GM18502 (cell line): ENCODE measurements around the gene PDXDC1.
"Not testable (repeated sequence)": the region's sequence is repeated elsewhere in the genome, so short reads cannot be mapped to it uniquely, and the experiment has no call there.

Experiments
- ATAC-seq: cut with Tn5 transposase; IDR thresholded peaks from one replicate; pipeline ENCODE4 v1.9.1; 2021; ENCODE audit warnings: mild to moderate bottlenecking; ENCODE audit not compliant: unreplicated experiment, poor library complexity

The PDXDC1 gene

DNA sequence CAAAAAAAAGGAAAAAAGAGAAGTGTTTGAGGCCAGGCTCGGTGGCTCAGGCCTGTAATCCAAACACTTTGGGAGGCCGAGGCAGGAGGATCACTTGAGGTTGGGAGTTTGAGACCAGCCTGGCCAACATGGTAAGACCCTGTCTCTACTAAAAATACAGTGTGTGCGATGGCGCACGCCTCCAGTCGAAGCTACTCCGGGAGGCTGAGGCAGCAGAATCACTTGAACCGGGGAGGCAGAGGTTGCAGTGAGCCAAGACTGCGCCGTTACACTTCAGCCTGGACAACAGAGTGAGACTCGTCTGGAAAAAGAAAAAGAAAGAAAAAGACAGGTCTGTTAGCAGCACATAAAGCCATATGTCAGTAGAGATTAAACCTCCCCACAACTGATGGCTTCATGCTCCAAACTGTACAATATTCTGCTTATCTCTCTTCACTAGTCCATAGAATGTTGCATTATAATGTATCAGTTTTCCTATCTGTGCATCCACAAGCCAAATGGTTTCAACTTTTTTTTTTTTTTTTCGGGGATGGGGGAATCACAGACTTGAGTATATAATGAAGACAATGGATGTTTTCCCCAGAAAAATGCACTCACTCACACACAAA, 3.1 kb upstream of the PDXDC1 start:
- ATAC-seq, result not testable (repeated sequence)

DNA sequence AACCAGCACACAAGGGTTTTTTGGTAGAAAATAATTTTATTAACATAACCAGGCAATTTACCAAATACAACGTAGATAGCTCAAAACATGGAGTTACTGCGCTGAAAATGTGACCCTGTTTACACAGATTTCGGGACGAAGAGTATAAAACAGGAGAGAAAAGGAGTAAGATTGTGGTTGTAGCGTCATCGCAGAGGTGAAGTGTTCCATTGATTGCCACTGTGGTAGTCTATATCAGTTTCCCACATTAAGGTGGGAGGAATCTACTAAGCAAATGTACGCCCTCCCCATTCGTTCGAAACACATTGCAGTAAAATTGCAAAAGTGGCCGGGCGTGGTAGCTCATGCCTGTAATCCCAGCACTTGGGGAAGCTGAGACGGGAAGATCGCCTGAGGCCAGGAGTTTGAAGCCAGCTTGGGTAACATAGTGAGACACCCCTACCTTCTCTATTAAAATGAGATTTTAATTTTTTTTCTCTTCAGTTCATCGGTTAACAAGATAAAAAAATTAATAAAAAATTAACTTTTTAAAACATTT, 972 bp upstream of the PDXDC1 start:
- ATAC-seq, result not testable (repeated sequence)

DNA sequence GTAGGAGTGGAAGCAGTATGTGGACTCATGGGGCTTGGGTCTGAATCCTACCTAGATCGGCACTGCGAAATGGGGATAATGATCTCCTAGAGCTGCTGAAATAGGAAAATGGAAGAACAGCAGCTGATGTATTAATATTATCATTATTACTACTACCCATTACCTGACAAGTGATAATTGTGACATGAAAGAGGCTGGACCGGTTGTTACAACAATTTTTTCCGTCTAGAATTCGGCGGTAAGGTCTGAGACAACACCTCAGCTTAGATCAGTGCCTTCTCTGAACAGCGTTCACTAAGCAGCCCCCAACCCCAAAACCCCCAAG, 533 bp upstream of the PDXDC1 start:
- peak; percentile 1 for ATAC-seq

DNA sequence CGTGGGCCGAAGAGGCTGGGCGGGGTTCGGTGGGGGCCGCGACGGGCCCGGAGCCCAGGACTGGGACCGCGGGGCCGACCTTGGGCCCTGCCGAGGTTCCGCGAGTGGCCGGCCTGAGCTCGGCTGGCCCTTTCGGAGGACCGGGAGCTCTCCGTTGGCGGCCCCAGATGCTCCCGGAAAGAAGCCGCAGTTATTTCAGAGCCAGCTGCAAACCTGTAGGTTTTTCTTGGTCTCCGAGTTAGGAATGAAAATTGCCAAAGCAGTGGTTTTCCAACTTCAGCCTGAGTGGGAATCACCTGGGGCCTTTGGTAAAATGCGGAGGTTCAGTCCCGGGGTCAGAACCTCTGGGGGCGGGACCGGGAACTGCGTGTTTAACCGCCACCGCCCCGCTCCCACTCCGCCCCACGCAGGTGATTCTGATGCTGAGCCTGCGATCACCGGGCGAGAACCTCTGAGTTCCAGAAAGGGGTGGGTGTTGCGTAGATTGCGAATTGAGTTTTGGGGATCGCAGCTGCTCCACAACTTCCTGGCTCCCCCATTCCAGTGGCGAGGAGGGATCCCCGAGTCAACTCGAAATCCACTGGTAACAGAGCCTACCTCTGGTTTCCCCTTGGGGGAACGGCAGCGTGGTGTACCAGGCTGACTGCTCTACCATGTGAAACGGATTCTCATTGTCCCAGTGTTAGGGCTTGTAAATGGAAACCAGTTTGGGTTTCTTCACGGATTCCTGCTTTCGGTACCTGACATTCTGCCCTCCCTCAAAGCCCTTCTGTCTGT, 780 bp downstream of the PDXDC1 start:
- peak; percentile 22 for ATAC-seq

DNA sequence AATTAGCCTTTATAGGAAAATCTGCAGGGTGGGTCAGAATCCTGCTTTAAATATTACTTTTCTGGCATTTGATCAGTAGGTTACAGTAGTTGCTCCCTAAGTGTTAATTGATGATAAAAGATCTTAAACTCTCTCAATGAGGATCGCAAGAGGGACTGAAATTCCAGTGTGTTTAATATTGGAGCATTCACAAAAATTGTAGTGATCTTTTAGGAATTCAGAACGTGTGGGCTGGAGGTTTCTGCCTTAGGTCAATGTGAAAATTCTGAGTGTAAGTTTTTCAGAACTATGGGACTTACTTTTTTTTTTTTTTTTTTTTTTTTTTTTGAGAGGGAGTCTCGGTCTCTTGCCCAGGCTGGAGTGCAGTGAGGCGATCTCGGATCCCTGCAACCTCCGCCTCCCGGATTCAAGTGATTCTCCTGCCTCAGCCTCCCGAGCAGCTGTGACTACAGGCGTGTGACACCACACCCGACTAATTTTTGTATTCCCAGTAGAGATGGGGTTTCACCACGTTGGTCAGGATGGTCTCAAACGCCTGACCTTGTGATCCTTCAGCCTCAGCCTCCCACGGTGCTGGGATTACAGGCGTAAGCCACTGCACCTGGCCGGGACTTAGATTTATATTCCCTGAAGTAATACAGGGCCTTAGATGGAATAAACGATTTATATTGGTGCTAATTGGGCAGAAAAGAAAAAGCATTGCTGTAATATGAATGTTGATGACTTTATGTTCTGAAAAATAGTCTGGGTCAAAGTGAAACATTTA, 2.3 kb downstream of the PDXDC1 start:
- not testable (repeated sequence) for ATAC-seq

DNA sequence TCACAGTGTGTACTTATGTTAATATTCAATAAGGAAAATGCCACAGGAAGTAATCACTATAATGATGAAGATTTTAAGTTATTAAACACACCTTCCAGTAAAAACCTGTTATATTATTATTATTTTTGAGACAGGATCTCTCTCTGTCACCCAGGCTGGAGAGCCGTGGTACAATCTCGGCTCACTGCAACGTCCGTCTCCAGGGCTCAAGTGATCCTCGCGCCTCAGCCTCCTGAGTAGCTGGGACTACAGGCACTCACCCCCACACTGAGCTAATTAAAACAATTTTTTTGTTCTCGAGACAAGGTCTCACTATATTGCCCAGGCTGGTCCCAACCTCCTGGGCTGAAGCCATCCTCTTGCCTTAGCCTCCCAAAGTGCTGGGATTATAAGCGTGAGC, 3.5 kb downstream of the PDXDC1 start:
- ATAC-seq, result not testable (repeated sequence)

DNA sequence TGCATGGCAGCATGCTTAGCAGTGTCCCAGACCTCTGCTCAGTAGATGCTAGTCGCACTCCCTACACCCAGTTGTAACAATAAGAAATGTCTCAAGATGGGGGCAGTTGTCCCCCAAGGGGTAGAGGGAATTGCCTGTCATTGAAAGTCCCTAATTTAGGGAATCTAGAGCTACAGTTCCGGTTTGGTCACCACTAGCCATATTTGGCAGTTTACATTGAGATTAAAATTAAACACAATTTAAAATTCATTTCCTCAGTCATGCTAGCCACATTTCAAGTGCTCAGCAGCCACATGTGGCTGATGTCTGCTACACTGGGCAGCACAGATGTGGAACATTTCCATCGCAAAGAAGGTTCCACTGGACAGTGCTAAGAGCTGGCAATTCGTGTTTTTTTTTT, 4.1 kb downstream of the PDXDC1 start:
- ATAC-seq, result not testable (repeated sequence)

DNA sequence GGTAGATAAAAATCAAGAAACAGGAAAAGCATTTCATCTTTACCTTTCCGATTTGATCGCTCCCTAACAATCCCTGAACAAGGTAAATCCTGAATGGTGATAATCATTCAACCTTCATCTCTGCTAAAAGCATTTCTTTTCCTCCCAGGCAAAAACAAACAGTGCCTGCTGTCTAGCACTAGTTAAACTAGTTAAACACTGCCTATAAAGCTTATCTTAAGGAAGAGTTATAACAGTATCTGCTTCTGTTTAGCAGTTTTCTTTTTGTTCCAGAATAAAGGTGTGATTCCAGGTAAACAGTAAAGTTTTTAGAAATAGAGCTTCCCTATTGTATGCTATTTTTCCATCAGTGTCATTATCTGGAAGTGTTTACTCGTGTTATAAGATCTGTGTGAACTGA, 6.4 kb downstream of the PDXDC1 start:
- not testable (repeated sequence) for ATAC-seq

DNA sequence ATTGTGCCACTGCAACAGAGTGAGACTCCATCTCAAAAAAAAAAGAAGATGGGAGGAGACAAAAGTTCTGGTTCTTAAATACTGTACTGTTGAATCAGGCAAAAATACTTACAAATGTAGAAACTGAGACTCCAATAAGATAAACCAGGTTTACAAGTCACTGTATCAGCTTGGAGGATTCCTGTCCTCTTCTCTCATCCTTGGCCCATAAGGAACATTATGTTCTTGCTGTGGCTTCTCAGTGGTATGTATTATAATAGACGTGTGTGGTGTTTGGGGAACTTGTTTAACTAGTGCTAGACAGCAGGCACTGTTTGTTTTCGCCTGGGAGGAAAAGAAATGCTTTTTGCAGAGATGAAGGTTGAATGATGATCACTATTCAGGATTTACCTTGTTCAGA, 7.7 kb downstream of the PDXDC1 start:
- ATAC-seq, result not testable (repeated sequence)

DNA sequence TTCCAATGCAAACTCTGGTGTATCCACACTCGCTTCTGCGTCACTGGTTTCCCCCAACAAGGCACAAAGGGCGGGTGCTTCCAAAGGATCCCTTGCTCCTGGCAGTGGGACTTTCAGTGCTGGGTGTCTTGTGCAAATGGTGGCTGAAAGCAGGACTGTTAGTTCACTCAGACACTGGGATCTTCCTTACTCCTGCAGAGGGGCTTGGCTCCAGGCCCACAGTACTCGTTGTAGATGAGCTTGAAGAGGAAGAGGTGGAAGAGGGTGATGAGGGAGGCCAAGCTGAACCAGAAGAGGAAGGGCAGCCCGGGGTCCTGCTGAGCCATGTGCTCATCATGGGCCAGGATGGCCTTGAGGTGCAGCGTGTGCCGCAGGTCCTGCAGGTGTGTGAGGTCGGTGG, 13.3 kb downstream of the PDXDC1 start:
- not testable (repeated sequence) for ATAC-seq

DNA sequence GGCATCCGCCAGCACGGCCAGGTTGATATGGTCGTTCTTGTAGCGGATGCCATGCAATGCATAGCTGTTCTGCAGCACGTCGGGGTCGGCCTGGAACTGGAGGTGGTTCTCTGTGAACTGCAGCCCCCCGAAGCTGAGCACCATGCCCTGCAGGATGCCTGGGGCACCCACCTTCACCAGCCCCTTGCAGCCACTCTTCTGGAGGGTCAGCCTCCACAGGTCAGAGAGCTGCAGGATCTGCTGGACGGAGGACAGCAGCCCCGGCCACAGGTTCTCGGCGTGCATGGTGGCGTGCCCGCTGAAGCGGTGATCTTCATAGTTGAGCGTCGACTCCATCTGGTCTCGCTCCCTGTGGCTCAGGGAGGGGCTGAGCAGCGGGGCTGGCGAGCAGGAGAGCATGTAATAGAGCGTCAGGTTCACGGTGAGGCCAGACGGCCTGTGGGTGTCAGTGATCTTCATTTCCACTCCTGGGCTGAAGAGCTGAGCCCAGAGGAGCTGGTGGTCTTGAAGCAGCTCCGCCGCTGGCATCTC, 13.9 kb downstream of the PDXDC1 start:
- not testable (repeated sequence) for ATAC-seq

DNA sequence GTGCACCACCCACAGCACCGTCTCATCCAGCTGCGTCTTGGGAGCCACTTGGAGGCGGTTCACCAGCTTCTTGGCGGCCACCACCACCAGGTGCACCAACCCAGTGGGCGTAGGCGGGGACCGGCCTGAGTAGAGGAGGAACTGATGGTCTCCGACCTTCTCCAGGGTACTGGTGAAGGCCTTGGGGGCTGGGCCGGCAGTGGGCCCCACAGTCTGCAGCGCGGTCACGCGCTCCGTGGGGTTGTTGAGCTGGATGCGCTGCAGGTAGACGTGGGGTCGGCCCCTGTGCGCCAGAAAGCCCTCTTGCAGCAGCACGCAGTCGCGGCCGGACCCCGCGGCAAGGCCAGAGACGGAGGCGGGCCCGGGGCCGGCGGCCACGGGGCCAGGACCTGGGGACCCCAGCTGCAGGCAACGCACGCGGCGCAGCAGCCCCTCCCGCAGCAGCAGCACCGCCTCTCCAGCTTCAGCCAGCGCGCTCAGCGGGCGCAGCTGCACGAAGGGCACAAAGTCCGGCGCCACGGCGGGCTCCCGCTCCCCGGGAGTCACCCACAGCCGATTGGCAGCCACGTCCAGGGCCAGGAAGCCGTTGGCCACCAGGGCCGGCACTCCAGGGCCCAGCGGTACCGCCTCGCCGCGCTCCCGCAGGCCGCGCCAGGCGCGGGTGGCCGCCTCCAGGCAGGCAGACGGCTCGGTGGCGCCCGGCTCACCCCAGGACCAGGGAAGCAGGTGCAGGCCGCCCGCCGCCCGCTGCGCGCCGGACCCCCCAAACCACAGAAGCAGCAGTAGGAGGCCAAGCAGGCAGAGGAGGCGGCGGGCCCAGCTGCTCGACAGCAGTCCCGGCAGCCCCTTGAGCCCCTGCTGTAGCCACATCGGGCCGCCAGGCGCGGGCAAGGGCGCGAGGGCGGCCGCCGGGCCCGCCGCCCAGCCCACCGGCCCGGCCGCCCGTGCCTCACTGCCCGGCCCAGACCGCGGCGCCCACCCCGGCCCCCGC, 14.8 kb downstream of the PDXDC1 start:
- ATAC-seq, result not testable (repeated sequence)

DNA sequence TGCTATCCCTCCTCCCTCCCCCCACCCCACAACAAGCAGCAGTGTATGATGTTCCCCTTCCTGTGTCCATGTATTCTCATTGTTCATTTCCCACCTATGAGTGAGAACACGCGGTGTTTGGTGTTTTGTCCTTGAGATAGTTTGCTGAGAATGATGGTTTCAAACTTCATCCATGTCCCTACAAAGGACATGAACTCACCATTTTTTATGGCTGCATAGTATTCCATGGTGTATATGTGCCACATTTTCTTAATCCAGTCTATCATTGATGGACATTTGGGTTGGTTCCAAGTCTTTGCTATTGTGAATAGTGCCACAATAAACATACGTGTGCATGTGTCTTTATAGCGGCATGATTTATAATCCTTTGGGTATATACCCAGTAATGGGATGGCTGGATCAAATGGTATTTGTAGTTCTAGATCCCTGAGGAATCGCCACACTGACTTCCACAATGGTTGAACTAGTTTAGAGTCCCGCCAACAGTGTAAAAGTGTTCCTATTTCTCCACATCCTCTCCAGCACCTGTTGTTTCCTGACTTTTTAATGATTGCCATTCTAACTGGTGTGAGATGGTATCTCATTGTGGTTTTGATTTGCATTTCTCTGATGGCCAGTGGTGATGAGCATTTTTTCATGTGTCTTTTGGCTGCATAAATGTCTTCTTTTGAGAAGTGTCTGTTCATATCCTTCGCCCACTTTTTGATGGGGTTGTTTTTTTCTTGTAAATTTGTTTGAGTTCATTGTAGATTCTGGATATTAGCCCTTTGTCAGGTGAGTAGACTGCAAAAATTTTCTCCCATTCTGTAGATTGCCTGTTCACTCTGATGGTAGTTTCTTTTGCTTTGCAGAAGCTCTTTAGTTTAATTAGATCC, 18.7 kb downstream of the PDXDC1 start:
- not testable (repeated sequence) for ATAC-seq

DNA sequence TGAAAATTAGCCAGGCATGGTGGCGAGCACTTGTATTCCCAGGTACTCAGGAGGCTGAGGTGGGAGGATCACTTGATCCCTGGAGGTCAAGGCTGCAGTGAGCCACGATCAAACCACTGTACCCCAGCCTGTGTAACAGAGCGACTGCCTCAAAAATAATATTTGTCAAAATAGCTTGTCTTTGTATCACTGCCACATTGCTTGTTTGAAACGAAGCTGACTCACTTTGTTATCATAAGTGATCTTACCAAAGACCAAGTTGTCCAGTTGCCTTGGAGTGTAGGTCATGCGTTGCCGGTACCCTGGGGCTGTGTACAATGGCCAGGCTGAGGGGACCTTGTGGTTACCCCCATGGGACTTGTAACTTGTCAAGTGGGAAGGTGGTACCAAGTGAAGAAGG, 21.9 kb downstream of the PDXDC1 start:
- not testable (repeated sequence) for ATAC-seq

DNA sequence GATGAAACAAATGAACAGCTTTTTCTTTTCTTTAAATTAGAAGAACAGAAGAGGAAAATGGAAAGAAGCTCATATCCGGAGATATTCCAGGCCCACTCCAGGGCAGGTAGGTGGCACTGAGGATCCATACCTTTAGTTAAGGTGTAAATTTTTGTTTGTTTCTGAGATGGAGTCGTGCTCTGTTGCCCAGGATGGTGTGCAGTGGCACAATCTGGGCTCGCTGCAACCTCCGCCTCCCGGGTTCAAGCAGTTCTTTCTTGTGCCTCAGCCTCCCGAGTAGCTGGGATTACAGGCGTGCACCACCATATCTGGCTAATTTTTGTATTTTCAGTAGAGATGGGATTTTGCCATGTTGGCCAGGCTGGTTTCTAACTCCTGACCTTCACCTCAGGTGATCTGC, 23.5 kb downstream of the PDXDC1 start:
- ATAC-seq, result not testable (repeated sequence)

DNA sequence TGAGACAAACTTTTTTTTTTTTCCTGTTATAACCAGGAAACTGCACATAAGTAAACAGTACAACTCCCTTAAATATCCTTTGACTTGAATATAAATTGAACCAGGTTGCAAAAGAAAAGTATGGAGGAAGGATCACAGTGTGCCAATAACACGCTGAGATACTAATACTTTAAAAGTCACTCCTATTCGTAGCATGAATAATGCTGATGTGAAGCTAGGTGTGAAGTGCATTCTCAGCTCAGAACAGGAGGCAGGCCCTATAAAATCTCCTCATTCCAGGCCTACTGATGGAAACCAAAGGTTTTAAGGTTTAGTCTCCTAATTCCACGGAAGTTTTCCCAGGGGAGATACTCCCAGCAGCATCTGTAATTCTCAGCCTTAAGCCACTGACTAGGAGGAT, 25.0 kb downstream of the PDXDC1 start:
- ATAC-seq, result not testable (repeated sequence)

DNA sequence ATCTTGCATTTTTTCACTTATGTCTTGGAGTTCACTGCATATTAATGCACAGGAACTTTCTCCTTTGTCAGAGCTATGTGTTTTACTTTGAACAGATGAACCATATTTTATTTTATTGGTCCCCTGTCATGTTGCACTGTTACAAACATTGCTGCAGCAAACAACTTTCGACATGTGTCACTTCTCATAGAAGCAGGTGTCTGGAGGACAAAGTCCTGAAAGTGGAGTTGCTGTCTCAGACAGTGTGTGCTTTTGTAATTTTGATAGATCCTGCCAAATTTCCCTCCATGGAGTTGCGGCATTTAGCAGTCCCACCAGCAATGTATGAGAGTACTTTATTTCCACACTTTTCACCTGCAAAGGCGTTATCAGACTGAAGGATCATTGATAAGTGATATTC, 27.6 kb downstream of the PDXDC1 start:
- ATAC-seq, result not testable (repeated sequence)

DNA sequence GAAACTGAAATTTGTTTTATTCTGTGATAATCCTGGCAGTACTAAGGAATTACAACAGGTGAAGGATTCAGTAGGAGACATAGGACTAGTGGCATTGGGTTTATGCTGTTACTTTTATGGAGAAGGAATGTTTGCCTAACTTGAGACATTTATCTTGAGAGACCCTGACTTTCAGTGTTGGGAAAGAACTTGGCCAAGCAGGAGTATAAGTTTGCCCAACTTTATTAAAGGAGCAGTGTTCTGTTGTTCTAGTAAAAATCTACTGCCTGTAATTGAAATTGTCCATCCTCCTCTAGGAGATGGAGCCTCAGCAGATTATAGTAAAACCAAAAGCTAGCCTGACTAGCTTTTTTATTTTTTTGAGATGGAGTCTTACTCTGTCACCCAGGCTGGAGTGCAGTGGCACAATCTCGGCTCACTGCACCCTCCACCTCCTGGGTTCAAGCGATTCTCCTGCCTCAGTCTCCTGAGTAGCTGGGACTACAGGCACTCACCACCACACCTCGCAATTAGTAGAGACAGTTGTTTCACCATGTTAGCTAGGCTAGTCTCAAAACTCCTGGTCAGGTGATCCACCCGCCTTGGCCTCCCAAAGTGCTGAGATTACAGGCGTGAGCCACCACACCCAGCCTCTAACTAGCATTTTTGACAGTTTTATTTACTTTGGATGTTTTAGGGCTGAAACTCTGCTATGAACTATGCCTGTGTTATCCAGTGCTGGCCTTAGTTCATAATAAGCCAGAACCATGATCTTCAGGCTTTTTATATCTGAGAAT, 30.7 kb downstream of the PDXDC1 start:
- ATAC-seq, result not testable (repeated sequence)
